Stomach (tissue), 9 donors: ENCODE measurements around the gene HDAC11. TPM values are rescaled to one million over a fixed set of nuclear protein-coding genes. Genes with fewer than 3 reads are reported as not detected.
A peak's percentile ranks its signal among the peaks of the same experiment; 100 is the strongest.

ENCODE experiments used
- DNase-seq, 2 donors: peaks; one replicate each; pipeline versions ENCODE4 v3.0.0 to v3.0.0-alpha.2; 2013 to 2019
- H3K27ac ChIP-seq, 5 donors: fragments of 200-600 bp in 4 of 5; sonication (generic) in 4 of 5; one replicate each; pipeline ENCODE4 v1.5.1; 2013 to 2019; ENCODE audit warnings: mild to moderate bottlenecking in 1 of 5, moderate library complexity in 1 of 5
- H3K27me3 ChIP-seq, 3 donors: fragments of 200-600 bp; sonication (generic); one replicate each; pipeline ENCODE4 v1.5.1; 2017 to 2019; ENCODE audit warnings: mixed run types in 1 of 3
- H3K36me3 ChIP-seq, 4 donors: fragments of 200-600 bp; sonication (generic); 1 replicate in 3 of 4; 2 replicates in 1 of 4; pipeline ENCODE4 v1.5.1; 2016 to 2019
- H3K4me1 ChIP-seq, 4 donors: fragments of 200-600 bp; sonication (generic); one replicate each; pipeline ENCODE4 v1.5.1; 2016 to 2019
- H3K4me3 ChIP-seq, 4 donors: fragments of 200-600 bp; sonication (generic) in 3 of 4; one replicate each; pipeline ENCODE4 v1.5.1; 2016 to 2019; ENCODE audit warnings: mild to moderate bottlenecking in 1 of 4
- H3K9me3 ChIP-seq, 4 donors: fragments of 200-600 bp; sonication (generic); one replicate each; pipeline ENCODE4 v1.5.1; 2016 to 2019
- CTCF ChIP-seq, 7 experiments: fragments of 450-650 bp in 4 of 7; fragments of 200-600 bp in 3 of 7; sonication (generic) in 3 of 7; IDR thresholded peaks; one replicate each; pipeline ENCODE4 v1.5.1; 2016 to 2019; ENCODE audit warnings: antibody characterized with exemption in 7 of 7, control low read depth in 2 of 7, mild to moderate bottlenecking in 1 of 7
- EP300 ChIP-seq: sonication (generic); formaldehyde crosslinking; IDR thresholded peaks from one replicate; pipeline ENCODE4 v1.6.1; 2017; ENCODE audit warnings: antibody characterized with exemption
- POLR2A ChIP-seq, 4 donors: fragments of 450-650 bp; IDR thresholded peaks; one replicate each; pipeline ENCODE4 v1.6.1; 2016; ENCODE audit warnings: antibody characterized with exemption in 4 of 4, control low read depth in 2 of 4, mild to moderate bottlenecking in 1 of 4, moderate library complexity in 1 of 4
- POLR2AphosphoS5 ChIP-seq, 3 donors: sonication (generic); formaldehyde crosslinking; IDR thresholded peaks; one replicate each; pipeline ENCODE4 v1.6.1; 2016; ENCODE audit warnings: antibody characterized with exemption in 3 of 3
- WGBS, 5 donors: extraction: QIAGEN DNeasy Blood & Tissue Kit in 3 of 5; methylation state at CpG; one replicate each; pipeline versions ENCODE4 v1.1.5 to v1.1.7; 2013 to 2018; 5-methylcytosine and 5-hydroxymethylcytosine counted together
- intact Hi-C: fragments of 100-400 bp; cut with DNase I; formaldehyde crosslinking; loops from one replicate; pipeline ENCODE4 v1.15.1; 2023; ENCODE audit warnings: low total_unique reads
- polyA plus RNA-seq, 3 donors: library from polyadenylated mRNA; stranded (reverse); fragments of 200-250 nt; gene quantifications; one replicate each; pipeline ENCODE4 v1.2.3, GENCODE V29; 2013
- total RNA-seq, 5 donors: library from RNA; depleted of rRNA; stranded (reverse); fragments of >200 nt; gene quantifications; one replicate each; pipeline versions ENCODE4 v1.1.0 to v1.2.3, GENCODE V29; 2014 to 2016
- donor health status: healthy with polysubstance abuse.
- donor health status: Bipolar disorder and iron deficiency.
- donor health status: healthy.

HDAC11 gene
- total and polyA plus RNA-seq, 8 donors, result 4.9 to 16.6 (median 15.4) TPM; not detected in 1

- Histone ChIP-seq H3K27me3 (peaks cover 0 to 4% (median 0%) of the 10 kb centered on the region in 3 donors), H3K36me3 (no peaks in the 10 kb centered on the region), H3K27ac (no peak overlapping the region), H3K9me3 (no peaks in the 10 kb centered on the region), H3K4me1 (peaks cover 0 to 3% (median 0%) of the 10 kb centered on the region in 4 donors), H3K4me3 (no peak overlapping the region)
- intact Hi-C loops, result no loop called here
- TF ChIP-seq CTCF (IDR thresholded peaks at IDR 0.05) (no peak), POLR2A (IDR thresholded peaks at IDR 0.05) (no peak), EP300 (no peak), POLR2AphosphoS5 (IDR thresholded peaks at IDR 0.05) (no peak)
- DNase-seq, result no peak
- 79 to 89% (median 87%) methylated on average over 6 of the region's 6 CpGs for WGBS, 5 donors
These were observed 34.7 kb downstream of the HDAC11 start for GRCh38 chr3:13514639-13515435.

GRCh38 chr3:13515786-13516759 is 36.0 kb downstream of the HDAC11 start:
- Histone ChIP-seq H3K27ac (peak overlapping the region in 1 of 5 donors; percentile 3), H3K4me3 (no peak overlapping the region)

GRCh38 chr3:13516760-13517135 is 36.6 kb downstream of the HDAC11 start:
- Histone ChIP-seq H3K9me3 (no peaks in the 10 kb centered on the region), H3K27me3 (peaks cover 0 to 4% (median 0%) of the 10 kb centered on the region in 3 donors), H3K27ac (peak overlapping the region in 1 of 5 donors; percentile 3), H3K4me3 (no peak overlapping the region), H3K36me3 (no peaks in the 10 kb centered on the region), H3K4me1 (peaks cover 0 to 3% (median 0%) of the 10 kb centered on the region in 4 donors)
- intact Hi-C loops, result no loop called here
- TF ChIP-seq POLR2AphosphoS5 (IDR thresholded peaks at IDR 0.05), result no peak
- WGBS, 5 donors, result 86 to 95% (median 94%) methylated on average over 9 of the region's 9 CpGs
- DNase-seq, result no peak

More at GRCh38 chr3:13515786-13516759, 36.0 kb downstream of the HDAC11 start:
- H3K36me3 ChIP-seq, result no peaks in the 10 kb centered on the region
- 82 to 87% (median 85%) methylated on average over 16 to 26 of the region's 26 CpGs for WGBS, 5 donors
- TF ChIP-seq POLR2A (IDR thresholded peaks at IDR 0.05) (no peak), EP300 (no peak), CTCF (IDR thresholded peaks at IDR 0.05) (no peak), POLR2AphosphoS5 (IDR thresholded peaks at IDR 0.05) (no peak)
- H3K4me1 ChIP-seq, result peaks cover 0 to 3% (median 0%) of the 10 kb centered on the region in 4 donors
- intact Hi-C loops, result no loop called here
- no peak for DNase-seq
- H3K27me3 ChIP-seq, result peaks cover 0 to 4% (median 0%) of the 10 kb centered on the region in 3 donors
- H3K9me3 ChIP-seq, result no peaks in the 10 kb centered on the region

GRCh38 chr3:13517253-13517977 is 37.3 kb downstream of the HDAC11 start:
- no peak for TF ChIP-seq POLR2AphosphoS5 (IDR thresholded peaks at IDR 0.05)
- no peak for TF ChIP-seq CTCF (IDR thresholded peaks at IDR 0.05)
- TF ChIP-seq EP300, result no peak
- TF ChIP-seq POLR2A (IDR thresholded peaks at IDR 0.05), result no peak
- no peaks in the 10 kb centered on the region for H3K9me3 ChIP-seq
- intact Hi-C loops, result no loop called here
- no peak overlapping the region for H3K27ac ChIP-seq
- 68 to 84% (median 69%) methylated on average over 6 to 18 of the region's 18 CpGs for WGBS, 5 donors
- peaks cover 0 to 3% (median 0%) of the 10 kb centered on the region in 4 donors for H3K4me1 ChIP-seq
- H3K4me3 ChIP-seq, result no peak overlapping the region
- no peak for DNase-seq
- no peaks in the 10 kb centered on the region for H3K36me3 ChIP-seq
- peaks cover 0 to 4% (median 0%) of the 10 kb centered on the region in 3 donors for H3K27me3 ChIP-seq
